Omental fat pad (tissue), 4 donors: ENCODE results near the gene MLANA. TPM values are rescaled to one million over a fixed set of nuclear protein-coding genes. Genes with fewer than 3 reads are reported as not detected.

Experiments used
- ATAC-seq: fragments of 150-250 bp; one replicate; pipeline ENCODE4 v1.9.1; 2016; ENCODE audit warnings: mild to moderate bottlenecking, moderate library complexity; ENCODE audit not compliant: low FRiP score
- DNase-seq: peaks from one replicate; pipeline ENCODE4 v3.0.0-alpha.2; 2019; ENCODE audit warnings: low spot score
- total RNA-seq, 4 donors: library from RNA; depleted of rRNA; stranded (reverse); fragments of >200 nt; gene quantifications; one replicate each; pipeline ENCODE4 v1.1.0, GENCODE V29; 2016
- TF ChIP-seq, protein P1 (sequence below), 3 donors: fragments of 450-650 bp; IDR thresholded peaks; one replicate each; pipeline ENCODE4 v1.5.1; 2016 to 2017; ENCODE audit warnings: antibody characterized with exemption in 3 of 3, mild to moderate bottlenecking in 3 of 3, moderate library complexity in 2 of 3

MLANA gene
- total RNA-seq, 4 donors from 2014 or later, result not detected

DNA sequence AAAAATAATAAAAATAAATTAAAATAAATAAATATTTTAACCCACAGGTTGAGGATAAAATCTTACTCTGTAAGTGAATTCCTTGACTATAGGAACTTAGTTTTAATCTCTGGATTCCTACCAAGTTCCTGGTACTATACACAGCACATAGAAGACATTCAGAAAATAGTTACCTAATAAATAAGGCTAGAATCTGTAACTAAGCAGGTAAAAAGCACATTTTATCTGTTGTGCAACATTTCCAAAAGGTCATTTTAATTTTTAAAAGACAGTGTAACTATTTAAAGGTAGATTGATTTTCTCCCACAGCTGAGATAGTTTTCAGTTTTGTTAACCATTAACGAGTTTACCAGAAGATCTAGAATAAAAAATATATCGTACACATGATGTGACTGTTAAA is 47.8 kb downstream of the MLANA start:
- ATAC-seq (no peak), DNase-seq (no peak)
- TF ChIP-seq, protein P1, sequence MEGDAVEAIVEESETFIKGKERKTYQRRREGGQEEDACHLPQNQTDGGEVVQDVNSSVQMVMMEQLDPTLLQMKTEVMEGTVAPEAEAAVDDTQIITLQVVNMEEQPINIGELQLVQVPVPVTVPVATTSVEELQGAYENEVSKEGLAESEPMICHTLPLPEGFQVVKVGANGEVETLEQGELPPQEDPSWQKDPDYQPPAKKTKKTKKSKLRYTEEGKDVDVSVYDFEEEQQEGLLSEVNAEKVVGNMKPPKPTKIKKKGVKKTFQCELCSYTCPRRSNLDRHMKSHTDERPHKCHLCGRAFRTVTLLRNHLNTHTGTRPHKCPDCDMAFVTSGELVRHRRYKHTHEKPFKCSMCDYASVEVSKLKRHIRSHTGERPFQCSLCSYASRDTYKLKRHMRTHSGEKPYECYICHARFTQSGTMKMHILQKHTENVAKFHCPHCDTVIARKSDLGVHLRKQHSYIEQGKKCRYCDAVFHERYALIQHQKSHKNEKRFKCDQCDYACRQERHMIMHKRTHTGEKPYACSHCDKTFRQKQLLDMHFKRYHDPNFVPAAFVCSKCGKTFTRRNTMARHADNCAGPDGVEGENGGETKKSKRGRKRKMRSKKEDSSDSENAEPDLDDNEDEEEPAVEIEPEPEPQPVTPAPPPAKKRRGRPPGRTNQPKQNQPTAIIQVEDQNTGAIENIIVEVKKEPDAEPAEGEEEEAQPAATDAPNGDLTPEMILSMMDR (IDR thresholded peaks at IDR 0.05), result no peak

DNA sequence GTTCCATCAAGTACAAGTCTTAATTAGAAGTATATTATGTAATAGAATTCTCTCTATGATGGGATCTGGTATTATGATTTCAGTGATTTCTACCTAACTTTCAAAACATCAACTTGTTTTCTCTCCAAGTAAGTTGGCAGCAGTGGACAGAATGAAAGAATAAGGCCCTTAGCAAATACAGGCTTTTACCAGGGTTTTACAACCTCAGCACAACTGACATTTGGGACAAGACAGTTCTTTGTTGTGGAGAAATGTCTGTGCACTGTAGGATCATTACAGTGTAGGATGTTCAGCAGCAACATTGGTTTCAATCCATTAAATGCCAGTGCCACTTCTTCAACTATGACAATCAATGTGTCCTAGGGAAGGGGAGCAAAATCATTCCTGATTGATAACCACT is 48.8 kb downstream of the MLANA start:
- TF ChIP-seq, protein P1 (IDR thresholded peaks at IDR 0.05), result no peak
- no peak for ATAC-seq
- no peak for DNase-seq

DNA sequence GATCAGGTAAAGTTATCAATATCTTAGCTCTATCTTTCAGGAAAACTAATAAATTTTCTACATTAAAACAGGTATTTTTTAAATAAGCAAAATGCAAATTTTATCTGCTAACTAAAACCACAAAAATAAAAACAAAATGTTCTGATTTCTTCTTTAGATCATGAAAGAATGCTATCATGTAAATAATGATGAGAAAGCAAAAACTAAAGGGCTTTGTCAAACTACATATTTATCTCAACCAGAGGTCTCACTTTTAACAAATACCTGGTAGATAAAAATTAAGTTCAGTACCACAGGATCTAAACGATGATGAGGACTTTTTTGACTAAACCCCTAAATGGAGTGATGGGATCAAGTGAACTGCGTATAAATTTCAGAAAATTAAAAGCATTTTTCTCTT is 50.5 kb downstream of the MLANA start:
- TF ChIP-seq, protein P1 (IDR thresholded peaks at IDR 0.05), result no peak
- ATAC-seq, result no peak
- no peak for DNase-seq

DNA sequence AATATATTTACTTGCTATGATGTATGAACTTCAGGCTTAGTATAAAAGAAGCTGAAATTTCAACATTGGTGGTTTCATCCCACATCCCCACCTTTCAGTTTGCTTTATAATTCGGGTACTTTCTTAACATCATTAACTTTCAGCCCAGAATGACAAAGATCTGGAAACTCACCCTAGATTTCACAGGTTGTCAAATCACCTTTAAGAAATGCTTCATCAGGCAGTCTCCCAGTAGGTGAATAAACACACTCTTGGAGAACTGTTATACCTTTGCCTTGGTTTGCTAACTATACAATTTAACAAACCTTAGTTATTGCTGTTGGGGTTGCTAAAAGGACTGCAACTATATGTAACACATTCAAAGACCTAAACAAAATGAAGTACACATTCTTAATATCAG is 54.4 kb downstream of the MLANA start:
- TF ChIP-seq, protein P1 (IDR thresholded peaks at IDR 0.05), result no peak
- ATAC-seq, result no peak

GRCh38 chr9:5947912-5948311 is 57.2 kb downstream of the MLANA start:
- ATAC-seq, result no peak
- DNase-seq, result no peak
- TF ChIP-seq, protein P1 (IDR thresholded peaks at IDR 0.05), result no peak

More for the DNA sequence above, 54.4 kb downstream of the MLANA start:
- no peak for DNase-seq

DNA sequence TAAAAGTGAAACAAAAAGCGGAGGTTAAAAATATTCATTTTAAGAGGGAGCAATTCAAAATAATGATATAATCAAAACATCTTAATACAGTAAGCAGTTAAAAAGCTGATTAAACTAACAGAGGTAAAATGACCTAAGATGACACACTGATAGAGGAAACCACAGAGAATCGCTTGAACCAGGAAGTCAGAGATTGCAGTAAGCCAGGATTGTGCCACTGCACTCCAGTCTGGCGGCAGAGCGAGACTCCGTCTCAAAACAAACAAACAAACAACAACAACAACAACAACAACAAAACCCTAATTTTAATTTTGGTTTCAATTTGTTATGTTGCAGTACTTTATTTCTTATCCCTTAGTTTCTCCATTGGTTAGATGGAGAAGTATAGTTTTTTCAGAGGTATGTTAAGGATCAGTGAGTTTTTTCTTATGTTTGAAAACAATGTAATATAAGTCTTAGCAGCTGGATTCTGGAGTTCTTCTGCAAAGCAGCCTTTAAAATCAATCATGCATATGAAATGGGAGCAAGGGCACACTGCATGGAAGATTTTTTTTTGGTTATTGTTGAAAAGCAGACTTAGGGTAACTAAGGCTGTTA is 58.5 kb downstream of the MLANA start:
- no peak for ATAC-seq
- TF ChIP-seq, protein P1 (IDR thresholded peaks at IDR 0.05), result no peak
- no peak for DNase-seq

- ATAC-seq (no peak), DNase-seq (no peak)
- TF ChIP-seq, protein P1 (IDR thresholded peaks at IDR 0.05), result no peak
Observed at GRCh38 chr9:5950261-5950660, 59.6 kb downstream of the MLANA start.
